GM12874 (cell line): ENCODE measurements around the gene GRXCR1.

Source experiments
- CTCF ChIP-seq: IDR thresholded peaks from 2 replicates; pipeline ENCODE4 v1.5.1; 2011; ENCODE audit warnings: low read depth, mild to moderate bottlenecking, control low read depth, low read length, moderate library complexity; ENCODE audit not compliant: insufficient read depth

Gene GRXCR1

GRCh38 chr4:42906891-42907759 lies 14.6 kb downstream of the GRXCR1 start:
- TF ChIP-seq CTCF: no peak

GRCh38 chr4:42910459-42910858 lies 17.9 kb downstream of the GRXCR1 start:
- TF ChIP-seq CTCF: no peak

GRCh38 chr4:42914937-42915336 lies 22.4 kb downstream of the GRXCR1 start:
- no peak for TF ChIP-seq CTCF

GRCh38 chr4:42915484-42915883 lies 23.0 kb downstream of the GRXCR1 start:
- TF ChIP-seq CTCF: no peak

GRCh38 chr4:42917296-42917695 lies 24.8 kb downstream of the GRXCR1 start:
- TF ChIP-seq CTCF: no peak

GRCh38 chr4:42923431-42923830 lies 30.9 kb downstream of the GRXCR1 start:
- no peak for TF ChIP-seq CTCF

GRCh38 chr4:42925921-42926320 lies 33.4 kb downstream of the GRXCR1 start:
- no peak for TF ChIP-seq CTCF
